ENCODE data around the gene OTX2.

DNA sequence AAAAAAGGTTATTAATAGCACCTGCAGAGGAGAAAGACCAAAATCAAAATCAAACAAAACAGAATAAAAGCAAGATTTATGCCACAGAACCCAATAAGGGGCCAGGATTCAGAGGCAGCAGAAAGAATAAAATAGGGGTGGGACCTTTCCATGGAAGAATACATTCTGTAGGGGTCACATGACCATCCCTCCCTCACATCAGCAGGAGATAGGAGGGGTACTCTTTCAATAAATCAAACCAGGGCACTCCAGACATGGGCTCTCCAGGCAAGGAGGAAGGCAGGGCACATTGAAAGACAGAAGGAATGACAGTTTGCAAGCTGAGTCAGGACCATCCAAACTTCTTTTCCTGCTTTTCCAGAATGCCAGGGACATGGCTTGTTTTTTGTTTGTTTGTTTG, 39.8 kb downstream of the OTX2 start:
- TF ChIP-seq, protein P1, sequence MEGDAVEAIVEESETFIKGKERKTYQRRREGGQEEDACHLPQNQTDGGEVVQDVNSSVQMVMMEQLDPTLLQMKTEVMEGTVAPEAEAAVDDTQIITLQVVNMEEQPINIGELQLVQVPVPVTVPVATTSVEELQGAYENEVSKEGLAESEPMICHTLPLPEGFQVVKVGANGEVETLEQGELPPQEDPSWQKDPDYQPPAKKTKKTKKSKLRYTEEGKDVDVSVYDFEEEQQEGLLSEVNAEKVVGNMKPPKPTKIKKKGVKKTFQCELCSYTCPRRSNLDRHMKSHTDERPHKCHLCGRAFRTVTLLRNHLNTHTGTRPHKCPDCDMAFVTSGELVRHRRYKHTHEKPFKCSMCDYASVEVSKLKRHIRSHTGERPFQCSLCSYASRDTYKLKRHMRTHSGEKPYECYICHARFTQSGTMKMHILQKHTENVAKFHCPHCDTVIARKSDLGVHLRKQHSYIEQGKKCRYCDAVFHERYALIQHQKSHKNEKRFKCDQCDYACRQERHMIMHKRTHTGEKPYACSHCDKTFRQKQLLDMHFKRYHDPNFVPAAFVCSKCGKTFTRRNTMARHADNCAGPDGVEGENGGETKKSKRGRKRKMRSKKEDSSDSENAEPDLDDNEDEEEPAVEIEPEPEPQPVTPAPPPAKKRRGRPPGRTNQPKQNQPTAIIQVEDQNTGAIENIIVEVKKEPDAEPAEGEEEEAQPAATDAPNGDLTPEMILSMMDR (IDR thresholded peaks at IDR 0.05), result no peak
- TF ChIP-seq POLR2A (IDR thresholded peaks at IDR 0.05), result no peak

Measured in body of pancreas (tissue), 4 donors.